HepG2 (cell line): ENCODE data around the gene SSBP4. TPM values are rescaled to one million over a fixed set of nuclear protein-coding genes. Genes with fewer than 3 reads are reported as not detected.

ENCODE experiments used
- AGO2 ChIP-seq: fragments of 200-400 bp; formaldehyde crosslinking; optimal IDR thresholded peaks from 2 replicates; pipeline ENCODE3; 2017; ENCODE audit warnings: mild to moderate bottlenecking, low read depth, low read length, moderate library complexity
- ARID2 ChIP-seq: sonication (generic); formaldehyde crosslinking; IDR thresholded peaks from 2 replicates; pipeline ENCODE4 v1.8.1; 2022; ENCODE audit warnings: mild to moderate bottlenecking, missing genetic modification reagents, borderline replicate concordance
- BCL3 ChIP-seq: sonication (generic); formaldehyde crosslinking; IDR thresholded peaks from 2 replicates; pipeline ENCODE4 v1.5.1; 2020; ENCODE audit warnings: mild to moderate bottlenecking, missing genetic modification reagents, moderate library complexity
- DR1 ChIP-seq: sonication (generic); formaldehyde crosslinking; IDR thresholded peaks from 2 replicates; pipeline ENCODE4 v1.8.0; 2021; ENCODE audit warnings: mild to moderate bottlenecking, missing genetic modification reagents, inconsistent platforms
- GABPA ChIP-seq, 2 experiments: IDR thresholded peaks; 2 replicates each; pipeline ENCODE4 v1.6.1; 2011 to 2016; ENCODE audit warnings: low read depth in 2 of 2, low read length in 1 of 2, missing biosample characterization in 1 of 2, missing genetic modification characterization in 1 of 2
- HDAC1 ChIP-seq: sonication (generic); formaldehyde crosslinking; IDR thresholded peaks from 2 replicates; pipeline ENCODE4 v1.5.1; 2020; ENCODE audit warnings: mild to moderate bottlenecking, missing genetic modification reagents
- HNRNPUL1 ChIP-seq: fragments of 200-400 bp; formaldehyde crosslinking; IDR thresholded peaks from 2 replicates; pipeline ENCODE4 v1.6.1; 2017; ENCODE audit warnings: low read depth, mild to moderate bottlenecking, low read length, moderate library complexity
- JDP2 ChIP-seq: sonication (generic); formaldehyde crosslinking; IDR thresholded peaks from 2 replicates; pipeline ENCODE4 v1.8.1; 2022; ENCODE audit warnings: missing genetic modification reagents, borderline replicate concordance
- NR2F2 ChIP-seq: IDR thresholded peaks from 2 replicates; pipeline ENCODE4 v1.6.1; 2012; ENCODE audit warnings: low read depth, inconsistent platforms, borderline replicate concordance
- SMAD3 ChIP-seq: sonication (generic); formaldehyde crosslinking; IDR thresholded peaks from 2 replicates; pipeline ENCODE4 v1.4.0; 2020; ENCODE audit warnings: missing genetic modification reagents
- SMARCE1 ChIP-seq: fragments of 450-650 bp; IDR thresholded peaks from 2 replicates; pipeline ENCODE4 v1.6.1; 2017; ENCODE audit warnings: borderline replicate concordance
- TCF7 ChIP-seq: sonication (generic); IDR thresholded peaks from 2 replicates; pipeline ENCODE4 v1.6.1; 2016; ENCODE audit warnings: antibody characterized with exemption, low read depth
- ZNF292 ChIP-seq: sonication (generic); formaldehyde crosslinking; IDR thresholded peaks from 2 replicates; pipeline ENCODE4 v1.8.1; 2022; ENCODE audit warnings: mild to moderate bottlenecking, low read depth, missing genetic modification reagents, borderline replicate concordance
- ZNF576 ChIP-seq: sonication (generic); formaldehyde crosslinking; IDR thresholded peaks from 2 replicates; pipeline ENCODE4 v1.4.0; 2020; ENCODE audit warnings: mild to moderate bottlenecking, missing genetic modification reagents
- ZNF83 ChIP-seq: sonication (generic); formaldehyde crosslinking; IDR thresholded peaks from 2 replicates; pipeline ENCODE4 v1.4.0; 2020; ENCODE audit warnings: missing genetic modification reagents, mild to moderate bottlenecking, borderline replicate concordance
- ZSCAN29 ChIP-seq: sonication (generic); formaldehyde crosslinking; conservative IDR thresholded peaks from 2 replicates; pipeline ENCODE4 v1.4.0; 2020; ENCODE audit warnings: mild to moderate bottlenecking, missing genetic modification reagents
- polyA plus RNA-seq, 8 experiments: library from polyadenylated mRNA; depleted of rRNA in 3 of 8; stranded (reverse) in 7 of 8; unstranded in 1 of 8; fragments of >200 nt; fragmentation: Illumina TruSeq in 4 of 8; extraction: Trizol in 4 of 8; gene quantifications; 2 replicates each; pipeline versions ENCODE4 v1.2.1 to v1.2.3, GENCODE V29; 2011 to 2016; ENCODE audit warnings: low read depth in 4 of 8, missing spikeins in 1 of 8, mixed read lengths in 1 of 8; ENCODE audit not compliant: insufficient read depth in 1 of 8
- total RNA-seq, 5 experiments: library from RNA; depleted of rRNA; stranded (reverse); fragments of >200 nt; fragmentation: Illumina TruSeq; extraction: Trizol; gene quantifications; 2 replicates each; pipeline ENCODE4 v1.2.3, GENCODE V29; 2016; ENCODE audit warnings: low read depth in 1 of 5
- TF ChIP-seq, protein P1 (sequence below): sonication (generic); formaldehyde crosslinking; IDR thresholded peaks from 2 replicates; pipeline ENCODE4 v1.4.0; 2020; ENCODE audit warnings: missing genetic modification reagents, borderline replicate concordance
- TF ChIP-seq, protein P2 (sequence below): conservative IDR thresholded peaks from 2 replicates; pipeline ENCODE4 v1.6.1; 2018; ENCODE audit warnings: missing genetic modification reagents
- TF ChIP-seq, protein P3 (sequence below): sonication (generic); formaldehyde crosslinking; IDR thresholded peaks from 2 replicates; pipeline ENCODE4 v1.4.0; 2020; ENCODE audit warnings: missing genetic modification reagents, borderline replicate concordance

The SSBP4 gene
- total and polyA plus RNA-seq, 2 of the 13 experiments (the other 11 are each of a cell fraction or from before 2014, with no cell fraction given), result 20.8 to 39.5 TPM

GRCh38 chr19:18385675-18386542, 33.3 kb upstream of the SSBP4 start, which contains the start of gene GDF15 (continued):
- TF ChIP-seq ZNF83 (CRISPR knock-in tag) (peak; percentile 72; the same call in 1 of the 2 replicates), BCL3 (CRISPR knock-in tag) (no peak), ZSCAN29 (peak; percentile 88; the same call in 1 of the 2 replicates), ARID2 (no peak; the same call in 1 of the 2 replicates), ZNF292 (CRISPR knock-in tag) (peak; percentile 85), SMARCE1 (no peak), HNRNPUL1 (no peak), SMAD3 (CRISPR knock-in tag) (peak; percentile 93), TCF7 (peak; percentile 62), HDAC1 (CRISPR knock-in tag) (peak; percentile 84), NR2F2 (peak; percentile 76; the same call in 1 of the 2 replicates), ZNF576 (CRISPR knock-in tag) (0 out of 2 replicates have a peak, but pooled peaks have one; percentile 1), JDP2 (CRISPR knock-in tag) (peak; percentile 57; the same call in 1 of the 2 replicates), DR1 (CRISPR knock-in tag) (peak; percentile 99), AGO2 (peak; percentile 96), GABPA (IDR thresholded peaks at IDR 0.05; ENCODE audit: low read depth, low read length) (no peak), GABPA (CRISPR knock-in tag; IDR thresholded peaks at IDR 0.05; ENCODE audit: low read depth) (peak; percentile 52; the same call in 1 of the 2 replicates)
- TF ChIP-seq, protein P1, sequence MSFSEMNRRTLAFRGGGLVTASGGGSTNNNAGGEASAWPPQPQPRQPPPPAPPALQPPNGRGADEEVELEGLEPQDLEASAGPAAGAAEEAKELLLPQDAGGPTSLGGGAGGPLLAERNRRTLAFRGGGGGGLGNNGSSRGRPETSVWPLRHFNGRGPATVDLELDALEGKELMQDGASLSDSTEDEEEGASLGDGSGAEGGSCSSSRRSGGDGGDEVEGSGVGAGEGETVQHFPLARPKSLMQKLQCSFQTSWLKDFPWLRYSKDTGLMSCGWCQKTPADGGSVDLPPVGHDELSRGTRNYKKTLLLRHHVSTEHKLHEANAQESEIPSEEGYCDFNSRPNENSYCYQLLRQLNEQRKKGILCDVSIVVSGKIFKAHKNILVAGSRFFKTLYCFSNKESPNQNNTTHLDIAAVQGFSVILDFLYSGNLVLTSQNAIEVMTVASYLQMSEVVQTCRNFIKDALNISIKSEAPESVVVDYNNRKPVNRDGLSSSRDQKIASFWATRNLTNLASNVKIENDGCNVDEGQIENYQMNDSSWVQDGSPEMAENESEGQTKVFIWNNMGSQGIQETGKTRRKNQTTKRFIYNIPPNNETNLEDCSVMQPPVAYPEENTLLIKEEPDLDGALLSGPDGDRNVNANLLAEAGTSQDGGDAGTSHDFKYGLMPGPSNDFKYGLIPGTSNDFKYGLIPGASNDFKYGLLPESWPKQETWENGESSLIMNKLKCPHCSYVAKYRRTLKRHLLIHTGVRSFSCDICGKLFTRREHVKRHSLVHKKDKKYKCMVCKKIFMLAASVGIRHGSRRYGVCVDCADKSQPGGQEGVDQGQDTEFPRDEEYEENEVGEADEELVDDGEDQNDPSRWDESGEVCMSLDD (CRISPR knock-in tag), result peak; percentile 93
- TF ChIP-seq, protein P2, sequence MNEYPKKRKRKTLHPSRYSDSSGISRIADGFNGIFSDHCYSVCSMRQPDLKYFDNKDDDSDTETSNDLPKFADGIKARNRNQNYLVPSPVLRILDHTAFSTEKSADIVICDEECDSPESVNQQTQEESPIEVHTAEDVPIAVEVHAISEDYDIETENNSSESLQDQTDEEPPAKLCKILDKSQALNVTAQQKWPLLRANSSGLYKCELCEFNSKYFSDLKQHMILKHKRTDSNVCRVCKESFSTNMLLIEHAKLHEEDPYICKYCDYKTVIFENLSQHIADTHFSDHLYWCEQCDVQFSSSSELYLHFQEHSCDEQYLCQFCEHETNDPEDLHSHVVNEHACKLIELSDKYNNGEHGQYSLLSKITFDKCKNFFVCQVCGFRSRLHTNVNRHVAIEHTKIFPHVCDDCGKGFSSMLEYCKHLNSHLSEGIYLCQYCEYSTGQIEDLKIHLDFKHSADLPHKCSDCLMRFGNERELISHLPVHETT, result no peak; the same call in 1 of the 2 replicates
- TF ChIP-seq, protein P3, sequence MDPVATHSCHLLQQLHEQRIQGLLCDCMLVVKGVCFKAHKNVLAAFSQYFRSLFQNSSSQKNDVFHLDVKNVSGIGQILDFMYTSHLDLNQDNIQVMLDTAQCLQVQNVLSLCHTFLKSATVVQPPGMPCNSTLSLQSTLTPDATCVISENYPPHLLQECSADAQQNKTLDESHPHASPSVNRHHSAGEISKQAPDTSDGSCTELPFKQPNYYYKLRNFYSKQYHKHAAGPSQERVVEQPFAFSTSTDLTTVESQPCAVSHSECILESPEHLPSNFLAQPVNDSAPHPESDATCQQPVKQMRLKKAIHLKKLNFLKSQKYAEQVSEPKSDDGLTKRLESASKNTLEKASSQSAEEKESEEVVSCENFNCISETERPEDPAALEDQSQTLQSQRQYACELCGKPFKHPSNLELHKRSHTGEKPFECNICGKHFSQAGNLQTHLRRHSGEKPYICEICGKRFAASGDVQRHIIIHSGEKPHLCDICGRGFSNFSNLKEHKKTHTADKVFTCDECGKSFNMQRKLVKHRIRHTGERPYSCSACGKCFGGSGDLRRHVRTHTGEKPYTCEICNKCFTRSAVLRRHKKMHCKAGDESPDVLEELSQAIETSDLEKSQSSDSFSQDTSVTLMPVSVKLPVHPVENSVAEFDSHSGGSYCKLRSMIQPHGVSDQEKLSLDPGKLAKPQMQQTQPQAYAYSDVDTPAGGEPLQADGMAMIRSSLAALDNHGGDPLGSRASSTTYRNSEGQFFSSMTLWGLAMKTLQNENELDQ (CRISPR knock-in tag), result no peak
